H1 (cell line): ENCODE results near the gene ANKFN1. TPM values are rescaled to one million over a fixed set of nuclear protein-coding genes. Genes with fewer than 3 reads are reported as not detected.
A peak's percentile ranks its signal among the peaks of the same experiment; 100 is the strongest.

Experiments
- CTCF ChIA-PET: fragments of 300-600 bp; sonication (Branson Sonifier 250); formaldehyde crosslinking; loops from one replicate; lab custom pipeline; 2021; ENCODE audit not compliant: partially characterized antibody; lab: Charles Lee
- POLR2A ChIA-PET: fragments of 300-600 bp; sonication (Branson Sonifier 250); formaldehyde crosslinking; loops from one replicate; lab custom pipeline; 2021; ENCODE audit warnings: inconsistent platforms; ENCODE audit not compliant: partially characterized antibody; lab: Charles Lee
- DNase-seq, 2 experiments: peaks; one replicate each; pipeline versions ENCODE4 v3.0.0 to v3.0.0-alpha.2; 2010 to 2022; ENCODE audit warnings: low spot score in 2 of 2, low read depth in 1 of 2, mixed read lengths in 1 of 2
- FAIRE-seq: peaks from 2 replicates; lab custom pipeline; 2011; peaks lifted over from hg19 to GRCh38; lab: Jason Lieb, UNC
- H2AFZ ChIP-seq: 2 replicates; pipeline ENCODE4 v1.8.1; 2012; ENCODE audit warnings: low read length, inconsistent platforms
- H2AK5ac ChIP-seq: 2 replicates; pipeline ENCODE4 v1.6.1; 2013; ENCODE audit warnings: low read depth, low read length
- H2BK120ac ChIP-seq: replicated peaks from 2 replicates; pipeline ENCODE3; 2013; ENCODE audit warnings: low read depth, low read length, inconsistent platforms
- H2BK12ac ChIP-seq: 2 replicates; pipeline ENCODE4 v1.6.1; 2013; ENCODE audit warnings: low read depth, low read length
- H2BK15ac ChIP-seq: 2 replicates; pipeline ENCODE4 v1.6.1; 2013; ENCODE audit warnings: low read length
- H2BK20ac ChIP-seq: 2 replicates; pipeline ENCODE4 v1.6.1; 2013; ENCODE audit warnings: low read length
- H2BK5ac ChIP-seq: 2 replicates; pipeline ENCODE4 v1.6.1; 2013; ENCODE audit warnings: low read depth, low read length
- H3K14ac ChIP-seq: 2 replicates; pipeline ENCODE4 v1.6.1; 2013; ENCODE audit warnings: inconsistent platforms; ENCODE audit not compliant: insufficient read length
- H3K18ac ChIP-seq: 2 replicates; pipeline ENCODE4 v1.6.1; 2013; ENCODE audit warnings: low read length; ENCODE audit errors: extremely low read depth
- H3K23ac ChIP-seq: 2 replicates; pipeline ENCODE4 v1.6.1; 2013; ENCODE audit warnings: inconsistent platforms; ENCODE audit not compliant: insufficient read length
- H3K23me2 ChIP-seq: 2 replicates; pipeline ENCODE4 v1.6.1; 2013; ENCODE audit warnings: low read depth, low read length
- H3K27ac ChIP-seq: 2 replicates; pipeline ENCODE4 v1.6.1; 2011; ENCODE audit warnings: low read depth, low read length, inconsistent platforms
- H3K27me3 ChIP-seq, 4 experiments: replicated peaks in 1 of 4; 1 replicate in 1 of 4; 2 replicates in 3 of 4; pipeline versions ENCODE4 v1.6.1 to v1.8.1; 2011 to 2013; ENCODE audit warnings: low read length in 3 of 4, mild to moderate bottlenecking in 3 of 4, inconsistent platforms in 2 of 4, mixed read lengths in 2 of 4, moderate library complexity in 1 of 4; ENCODE audit not compliant: control insufficient read depth in 3 of 4, insufficient read depth in 3 of 4; ENCODE audit errors: extremely low read depth in 1 of 4
- H3K36me3 ChIP-seq, 4 experiments: 2 replicates each; pipeline versions ENCODE4 v1.6.1 to v1.8.1; 2011 to 2013; ENCODE audit warnings: mild to moderate bottlenecking in 4 of 4, low read length in 3 of 4, moderate library complexity in 2 of 4, control low read depth in 1 of 4, inconsistent platforms in 1 of 4; ENCODE audit not compliant: insufficient read depth in 4 of 4, control insufficient read depth in 2 of 4
- H3K4ac ChIP-seq: replicated peaks from 2 replicates; pipeline ENCODE3; 2013; ENCODE audit warnings: low read length, low read depth, mixed read lengths, inconsistent platforms; ENCODE audit not compliant: insufficient read length
- H3K4me1 ChIP-seq, 4 experiments: replicated peaks in 1 of 4; 1 replicate in 1 of 4; 2 replicates in 3 of 4; pipeline versions ENCODE4 v1.6.1 to v1.8.1; 2011 to 2013; ENCODE audit warnings: low read length in 3 of 4, inconsistent platforms in 2 of 4, mixed read lengths in 1 of 4; ENCODE audit not compliant: insufficient read depth in 4 of 4, control insufficient read depth in 3 of 4
- H3K4me2 ChIP-seq, 2 experiments: 2 replicates each; pipeline versions ENCODE4 v1.6.1 to v1.8.1; 2011 to 2013; ENCODE audit warnings: low read depth in 2 of 2, low read length in 2 of 2, control low read depth in 1 of 2, inconsistent platforms in 1 of 2, mild to moderate bottlenecking in 1 of 2; ENCODE audit not compliant: insufficient read depth in 1 of 2
- H3K4me3 ChIP-seq, 4 experiments: fragments of 200-600, 300-600 bp in 1 of 4; sonication (generic), shearing (Covaris generic), sonication (Bioruptor Twin) in 1 of 4; 2 replicates each; pipeline versions ENCODE4 v1.5.1 to v1.8.1; 2011 to 2016; ENCODE audit warnings: low read length in 4 of 4, low read depth in 3 of 4, control low read depth in 2 of 4, inconsistent platforms in 2 of 4, mild to moderate bottlenecking in 2 of 4, mixed read lengths in 1 of 4, moderate library complexity in 1 of 4; ENCODE audit not compliant: insufficient read depth in 2 of 4; ENCODE audit errors: extremely low read depth in 1 of 4
- H3K56ac ChIP-seq: replicated peaks from 2 replicates; pipeline ENCODE3; 2013; ENCODE audit warnings: low read depth, mild to moderate bottlenecking, mixed read lengths, low read length, inconsistent platforms; ENCODE audit not compliant: insufficient read length
- H3K79me1 ChIP-seq: 2 replicates; pipeline ENCODE4 v1.6.1; 2013; ENCODE audit warnings: low read depth, low read length, control low read depth
- H3K79me2 ChIP-seq, 2 experiments: 2 replicates each; pipeline versions ENCODE4 v1.6.1 to v1.8.1; 2012 to 2013; ENCODE audit warnings: low read length in 2 of 2, mild to moderate bottlenecking in 2 of 2, inconsistent platforms in 1 of 2; ENCODE audit not compliant: insufficient read depth in 2 of 2, control insufficient read depth in 1 of 2
- H3K9ac ChIP-seq, 4 experiments: replicated peaks in 1 of 4; 1 replicate in 1 of 4; 2 replicates in 3 of 4; pipeline versions ENCODE4 v1.6.1 to v1.8.1; 2011 to 2013; ENCODE audit warnings: low read depth in 3 of 4, low read length in 3 of 4, control low read depth in 2 of 4, mild to moderate bottlenecking in 2 of 4, moderate library complexity in 2 of 4, inconsistent platforms in 1 of 4; ENCODE audit errors: extremely low read depth in 1 of 4
- H3K9me3 ChIP-seq, 2 experiments: 2 replicates each; pipeline versions ENCODE4 v1.6.1 to v1.8.1; 2012 to 2013; ENCODE audit warnings: mild to moderate bottlenecking in 2 of 2, moderate library complexity in 2 of 2, control low read depth in 1 of 2, inconsistent platforms in 1 of 2, low read depth in 1 of 2, low read length in 1 of 2, mixed read lengths in 1 of 2; ENCODE audit not compliant: insufficient read depth in 2 of 2
- H4K20me1 ChIP-seq, 2 experiments: replicated peaks in 1 of 2; 2 replicates each; pipeline versions ENCODE3 to v1.8.1; 2011 to 2013; ENCODE audit warnings: inconsistent platforms in 2 of 2, low read length in 2 of 2, mild to moderate bottlenecking in 1 of 2; ENCODE audit not compliant: insufficient read depth in 2 of 2, control insufficient read depth in 1 of 2
- H4K5ac ChIP-seq: 2 replicates; pipeline ENCODE4 v1.6.1; 2013; ENCODE audit warnings: low read length, low read depth, mixed read lengths, inconsistent platforms; ENCODE audit not compliant: insufficient read length
- H4K8ac ChIP-seq: 2 replicates; pipeline ENCODE4 v1.8.0; 2013; ENCODE audit warnings: mild to moderate bottlenecking, moderate library complexity, low read length, inconsistent platforms; ENCODE audit not compliant: insufficient read depth; ENCODE audit errors: extremely low read depth
- H4K91ac ChIP-seq: replicated peaks from 2 replicates; pipeline ENCODE3; 2013; ENCODE audit warnings: low read length, mixed read lengths, inconsistent platforms; ENCODE audit not compliant: insufficient read length
- CTBP2 ChIP-seq: IDR thresholded peaks from 2 replicates; pipeline ENCODE4 v1.7.0; 2011; ENCODE audit warnings: borderline replicate concordance, mild to moderate bottlenecking, moderate library complexity, mixed read lengths, low read length; ENCODE audit not compliant: insufficient read depth, insufficient read length
- NANOG ChIP-seq: IDR thresholded peaks from 2 replicates; pipeline ENCODE4 v1.6.1; 2011; ENCODE audit warnings: low read length, low read depth, mild to moderate bottlenecking, inconsistent platforms; ENCODE audit not compliant: insufficient read depth, poor library complexity, severe bottlenecking
- WGBS, 2 experiments: shearing (Covaris generic) in 1 of 2; methylation state at CpG; one replicate each; pipeline versions ENCODE4 v1.1.6 to v1.1.7; 2013 to 2015; ENCODE audit warnings: low lambda C conversion rate in 2 of 2, mixed read lengths in 2 of 2, inconsistent platforms in 1 of 2, low coverage in 1 of 2, missing lambda C conversion rate in 1 of 2; ENCODE audit not compliant: insufficient replicate concordance in 2 of 2, insufficient coverage in 1 of 2, insufficient read length in 1 of 2; ENCODE audit errors: extremely low coverage in 1 of 2, missing lambda C conversion rate in 1 of 2; 5-methylcytosine and 5-hydroxymethylcytosine counted together
- polyA plus RNA-seq, 7 experiments: library from polyadenylated mRNA; depleted of rRNA in 3 of 7; stranded (reverse) in 5 of 7; unstranded in 2 of 7; fragments of >200 nt in 5 of 7; fragments of 200-250 nt in 2 of 7; gene quantifications; 1 replicate in 5 of 7; 2 replicates in 1 of 7; 4 replicates in 1 of 7; pipeline versions ENCODE4 v1.2.1 to v1.2.3, GENCODE V29; 2011 to 2013; ENCODE audit warnings: missing spikeins in 2 of 7, mixed read lengths in 2 of 7
- total RNA-seq: library from RNA; stranded (reverse); fragmentation: NEBNext Ultra II Directional; extraction: Animal tissue kit (Norgen Biotek cat#: 25700); gene quantifications from 2 replicates; pipeline ENCODE4 v1.2.1, GENCODE V29; 2021

The ANKFN1 gene
- total and polyA plus RNA-seq, 2 of the 8 experiments (the other 6 are each of a cell fraction or from before 2014, with no cell fraction given), result not detected

- Histone ChIP-seq H2BK20ac (no peak overlapping the region), H3K27me3 (no peaks in the 10 kb centered on the region), H3K23ac (no peak overlapping the region), H2BK5ac (no peak overlapping the region), H2AFZ (peak overlapping the region; percentile 47; the same call in 1 of the 2 replicates), H3K27ac (no peak overlapping the region), H3K4me2 (no peak overlapping the region), H3K56ac (no peak overlapping the region), H4K5ac (no peak overlapping the region), H3K79me2 (no peaks in the 10 kb centered on the region), H3K9me3 (no peaks in the 10 kb centered on the region), H4K91ac (no peak overlapping the region), H3K79me1 (no peaks in the 10 kb centered on the region), H3K4me3 (no peak overlapping the region), H3K4me1 (no peaks in the 10 kb centered on the region), H3K23me2 (no peaks in the 10 kb centered on the region), H4K8ac (no peak overlapping the region), H2BK12ac (no peak overlapping the region), H4K20me1 (no peaks in the 10 kb centered on the region), H3K9ac (no peak overlapping the region), H3K4ac (no peak overlapping the region), H2BK120ac (no peak overlapping the region), H2BK15ac (no peak overlapping the region), H3K14ac (no peak overlapping the region), H2AK5ac (no peak overlapping the region), H3K36me3 (no peaks in the 10 kb centered on the region), H3K18ac (no peak overlapping the region)
- no peak for DNase-seq
- POLR2A ChIA-PET, result no interaction called here
- FAIRE-seq, result no peak
- CTCF ChIA-PET, result no interaction called here
- 89% methylated on average over 2 of the region's 2 CpGs; no CpG with 5 or more reads in 1 of the 2 experiments for WGBS, 2 experiments
- TF ChIP-seq CTBP2, result no peak
- no peak for TF ChIP-seq NANOG
Measured at GRCh38 chr17:56359518-56359917, 206.2 kb downstream of the ANKFN1 start.
